Measurements from ENCODE around the gene DYRK2. TPM values are rescaled to one million over a fixed set of nuclear protein-coding genes. Genes with fewer than 3 reads are reported as not detected.

The DYRK2 gene
- polyA plus RNA-seq = 2.3 TPM in 1 of 2 replicates, not detected in the other

DNA sequence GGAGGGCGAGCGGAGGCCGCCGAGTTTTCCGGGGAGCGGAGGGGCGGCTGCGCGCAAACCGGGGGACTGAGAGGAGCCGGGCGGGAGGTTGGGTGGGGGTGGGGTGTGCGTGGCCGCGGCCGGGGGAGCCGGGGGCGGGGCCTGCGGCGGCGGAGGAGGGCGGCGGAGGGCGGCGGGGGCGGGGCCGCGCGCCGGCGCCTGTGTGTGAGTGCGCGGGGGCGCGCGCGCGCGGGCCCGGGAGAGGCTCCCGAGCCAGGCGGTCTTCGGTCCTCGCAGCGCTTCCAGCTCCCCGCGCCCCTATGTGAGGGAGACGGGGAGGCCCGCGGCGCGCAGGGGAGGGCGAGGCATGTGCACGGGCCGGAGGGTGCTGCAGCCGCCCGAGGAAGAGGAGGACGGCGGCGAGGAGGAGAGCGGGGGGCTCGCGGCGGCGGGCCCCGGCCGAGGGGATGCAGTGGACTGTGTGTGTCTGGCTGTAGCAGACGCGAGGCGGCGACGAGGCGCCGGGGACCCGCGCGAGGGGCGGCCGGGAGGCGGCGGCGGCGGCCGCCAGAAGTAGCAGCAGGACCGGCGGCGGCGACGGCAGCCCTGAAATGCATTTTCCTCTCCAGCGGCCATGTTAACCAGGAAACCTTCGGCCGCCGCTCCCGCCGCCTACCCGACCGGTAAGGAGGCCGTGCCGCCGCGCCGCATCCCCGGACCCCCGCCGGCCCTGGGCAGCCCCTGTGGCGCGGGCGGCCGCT is at the start of gene DYRK2:
Gene DYRK2 (plus strand): TSS at position 225 of the 740 bp plus-strand sequence. CDS start 389 bp downstream, at position 614.

